ENCODE results near the gene SLC10A4. TPM values are rescaled to one million over a fixed set of nuclear protein-coding genes. Genes with fewer than 3 reads are reported as not detected.
A peak's percentile ranks its signal among the peaks of the same experiment; 100 is the strongest.
"Not testable (repeated sequence)": the region's sequence is repeated elsewhere in the genome, so short reads cannot be mapped to it uniquely, and the experiment has no call there.

The SLC10A4 gene
- total and polyA plus RNA-seq, 2 of the 13 experiments (the other 11 are each of a cell fraction or from before 2014, with no cell fraction given), result 0.04 to 0.07 TPM

- intact Hi-C loops (cut with micrococcal nuclease; ENCODE audit: unreplicated experiment) (no loop called here), in situ Hi-C loops (cut with HindIII; ENCODE audit: extremely low pct_ligation_motif_present, low pct_unique_long_range_greater_than_20kb) (no loop called here)
- 75% methylated on average over 3 of the region's 3 CpGs for WGBS (ENCODE audit: low lambda C conversion rate)
- H3K4me1 ChIP-seq (ENCODE audit: insufficient read depth, low read length), result 0 out of 2 replicates have a peak, but pooled peaks cover 10% of the 10 kb centered on the region
- H3K79me2 ChIP-seq (ENCODE audit: insufficient read depth, low read length), result no peaks in the 10 kb centered on the region
- no peaks in the 10 kb centered on the region for H3K9me3 ChIP-seq (ENCODE audit: low read length)
- FAIRE-seq (no peak), DNase-seq (ENCODE audit: low spot score) (no peak), ATAC-seq (no peak)
- H3K27ac ChIP-seq (ENCODE audit: extremely low read length, insufficient read depth, low read length), result no peak overlapping the region
- H4K20me1 ChIP-seq (ENCODE audit: insufficient read depth, low read length), result no peaks in the 10 kb centered on the region
- BruUV-seq (replicated peaks), result no TSS peak
- no peak for TF ChIP-seq TEAD3 (CRISPR knock-in tag; optimal IDR thresholded peaks at IDR 0.05; ENCODE audit: borderline replicate concordance)
- no peak for TF ChIP-seq ZBTB38 (CRISPR knock-in tag; IDR thresholded peaks at IDR 0.05)
- no peak for TF ChIP-seq ZNF550 (CRISPR knock-in tag; IDR thresholded peaks at IDR 0.05; ENCODE audit: borderline replicate concordance)
- TF ChIP-seq, protein P1, sequence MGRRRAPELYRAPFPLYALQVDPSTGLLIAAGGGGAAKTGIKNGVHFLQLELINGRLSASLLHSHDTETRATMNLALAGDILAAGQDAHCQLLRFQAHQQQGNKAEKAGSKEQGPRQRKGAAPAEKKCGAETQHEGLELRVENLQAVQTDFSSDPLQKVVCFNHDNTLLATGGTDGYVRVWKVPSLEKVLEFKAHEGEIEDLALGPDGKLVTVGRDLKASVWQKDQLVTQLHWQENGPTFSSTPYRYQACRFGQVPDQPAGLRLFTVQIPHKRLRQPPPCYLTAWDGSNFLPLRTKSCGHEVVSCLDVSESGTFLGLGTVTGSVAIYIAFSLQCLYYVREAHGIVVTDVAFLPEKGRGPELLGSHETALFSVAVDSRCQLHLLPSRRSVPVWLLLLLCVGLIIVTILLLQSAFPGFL (CRISPR knock-in tag; IDR thresholded peaks at IDR 0.05), result no peak
- H3K4me2 ChIP-seq (ENCODE audit: low read depth, low read length), result no peak overlapping the region
- CTCF ChIA-PET (ENCODE audit: low intra/inter-chr PET ratio, low total read pairs), result no interaction called here
- no peaks in the 10 kb centered on the region for H3K36me3 ChIP-seq (replicated peaks in 1 of 2; ENCODE audit: control insufficient read depth in 1 of 2, insufficient read depth in 2 of 2, low read length in 2 of 2)
- no peak overlapping the region for H3K4me3 ChIP-seq (replicated peaks in 1 of 3; ENCODE audit: insufficient read depth in 1 of 3, low read depth in 2 of 3, low read length in 3 of 3)
- no peak overlapping the region for H2AFZ ChIP-seq (ENCODE audit: low read length)
- no peaks in the 10 kb centered on the region for H3K27me3 ChIP-seq (ENCODE audit: control insufficient read depth in 1 of 2, insufficient read depth in 2 of 2, low read length in 2 of 2)
- POLR2A ChIA-PET, result no interaction called here
- no peak overlapping the region for H3K9ac ChIP-seq (ENCODE audit: insufficient read depth, low read depth, low read length)
Observed at GRCh38 chr4:48450740-48451139, 32.4 kb upstream of the SLC10A4 start.

DNA sequence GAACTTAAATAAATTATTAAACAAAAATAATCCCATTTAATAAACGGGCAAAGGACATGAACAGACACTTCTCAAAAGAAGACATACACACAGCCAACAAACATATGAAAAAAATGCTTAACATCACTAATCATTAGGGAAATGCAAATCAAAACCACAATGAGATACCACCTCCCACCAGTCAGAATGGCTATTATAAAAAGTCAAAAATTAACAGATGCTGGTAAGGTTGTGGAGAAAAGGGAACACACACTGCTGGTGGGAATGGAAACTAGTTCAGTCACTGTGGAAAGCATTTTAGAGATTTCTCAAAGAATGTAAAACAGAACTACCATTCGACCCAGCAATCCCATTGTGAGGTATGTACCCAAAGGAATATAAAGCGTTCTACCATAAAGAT, 31.5 kb upstream of the SLC10A4 start:
- intact Hi-C loops (cut with micrococcal nuclease; ENCODE audit: unreplicated experiment); H3K27ac ChIP-seq (ENCODE audit: extremely low read length, insufficient read depth, low read length); ATAC-seq; H3K4me3 ChIP-seq (replicated peaks in 1 of 3; ENCODE audit: insufficient read depth in 1 of 3, low read depth in 2 of 3, low read length in 3 of 3); H3K79me2 ChIP-seq (ENCODE audit: insufficient read depth, low read length); H3K4me2 ChIP-seq (ENCODE audit: low read depth, low read length); H3K36me3 ChIP-seq (replicated peaks in 1 of 2; ENCODE audit: control insufficient read depth in 1 of 2, insufficient read depth in 2 of 2, low read length in 2 of 2); H3K4me1 ChIP-seq (ENCODE audit: insufficient read depth, low read length); DNase-seq (ENCODE audit: low spot score); CTCF ChIA-PET (ENCODE audit: low intra/inter-chr PET ratio, low total read pairs); in situ Hi-C loops (cut with HindIII; ENCODE audit: extremely low pct_ligation_motif_present, low pct_unique_long_range_greater_than_20kb); H3K9me3 ChIP-seq (ENCODE audit: low read length); POLR2A ChIA-PET; H3K27me3 ChIP-seq (ENCODE audit: control insufficient read depth in 1 of 2, insufficient read depth in 2 of 2, low read length in 2 of 2); H2AFZ ChIP-seq (ENCODE audit: low read length); BruUV-seq (replicated peaks); H4K20me1 ChIP-seq (ENCODE audit: insufficient read depth, low read length); H3K9ac ChIP-seq (ENCODE audit: insufficient read depth, low read depth, low read length): not testable (repeated sequence)
- 16% methylated on average over 3 of the region's 3 CpGs for whole genome bisulfite sequencing (ENCODE audit: low lambda C conversion rate)
- peak; percentile 8 for FAIRE-seq

Data from HepG2 (cell line).